Suprapubic skin (tissue), 4 donors: ENCODE results near the gene RASSF8.

ENCODE experiments used
- EP300 ChIP-seq: sonication (generic); formaldehyde crosslinking; IDR thresholded peaks from one replicate; pipeline ENCODE4 v1.6.1; 2017; ENCODE audit warnings: antibody characterized with exemption
- POLR2A ChIP-seq, 2 donors: fragments of 450-650 bp; IDR thresholded peaks; one replicate each; pipeline ENCODE4 v1.6.1; 2017; ENCODE audit warnings: antibody characterized with exemption in 2 of 2, mild to moderate bottlenecking in 2 of 2, moderate library complexity in 2 of 2
- POLR2AphosphoS5 ChIP-seq, 3 donors: sonication (generic); formaldehyde crosslinking; IDR thresholded peaks; one replicate each; pipeline ENCODE4 v1.6.1; 2017; ENCODE audit warnings: antibody characterized with exemption in 3 of 3
- TF ChIP-seq, protein P1 (sequence below), 2 donors: fragments of 200-600 bp in 1 of 2; fragments of 450-650 bp in 1 of 2; sonication (generic) in 1 of 2; IDR thresholded peaks; one replicate each; pipeline ENCODE4 v1.5.1; 2016 to 2019; ENCODE audit warnings: antibody characterized with exemption in 2 of 2, mild to moderate bottlenecking in 1 of 2, moderate library complexity in 1 of 2

DNA sequence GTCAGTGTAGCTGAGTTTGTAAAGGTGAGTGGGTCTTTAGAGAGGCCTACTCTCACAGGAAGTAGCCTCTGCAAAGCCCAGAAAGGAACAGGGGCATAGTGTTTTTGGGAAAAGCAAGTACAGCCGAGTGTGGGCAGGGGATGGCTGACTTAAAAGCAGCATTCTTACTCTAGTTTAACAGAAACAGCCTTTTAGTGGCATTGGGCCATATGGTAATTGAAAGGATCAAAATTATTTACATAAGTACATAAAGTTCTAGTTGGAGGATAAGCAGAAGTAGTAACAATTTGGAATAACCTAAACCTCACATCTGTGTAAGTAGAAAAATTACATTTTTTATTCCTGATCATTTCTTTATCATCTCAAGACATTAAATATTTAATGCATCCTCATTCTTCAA, 49.1 kb downstream of the RASSF8 start:
- no peak for TF ChIP-seq POLR2A (IDR thresholded peaks at IDR 0.05)
- TF ChIP-seq, protein P1, sequence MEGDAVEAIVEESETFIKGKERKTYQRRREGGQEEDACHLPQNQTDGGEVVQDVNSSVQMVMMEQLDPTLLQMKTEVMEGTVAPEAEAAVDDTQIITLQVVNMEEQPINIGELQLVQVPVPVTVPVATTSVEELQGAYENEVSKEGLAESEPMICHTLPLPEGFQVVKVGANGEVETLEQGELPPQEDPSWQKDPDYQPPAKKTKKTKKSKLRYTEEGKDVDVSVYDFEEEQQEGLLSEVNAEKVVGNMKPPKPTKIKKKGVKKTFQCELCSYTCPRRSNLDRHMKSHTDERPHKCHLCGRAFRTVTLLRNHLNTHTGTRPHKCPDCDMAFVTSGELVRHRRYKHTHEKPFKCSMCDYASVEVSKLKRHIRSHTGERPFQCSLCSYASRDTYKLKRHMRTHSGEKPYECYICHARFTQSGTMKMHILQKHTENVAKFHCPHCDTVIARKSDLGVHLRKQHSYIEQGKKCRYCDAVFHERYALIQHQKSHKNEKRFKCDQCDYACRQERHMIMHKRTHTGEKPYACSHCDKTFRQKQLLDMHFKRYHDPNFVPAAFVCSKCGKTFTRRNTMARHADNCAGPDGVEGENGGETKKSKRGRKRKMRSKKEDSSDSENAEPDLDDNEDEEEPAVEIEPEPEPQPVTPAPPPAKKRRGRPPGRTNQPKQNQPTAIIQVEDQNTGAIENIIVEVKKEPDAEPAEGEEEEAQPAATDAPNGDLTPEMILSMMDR (IDR thresholded peaks at IDR 0.05): no peak
- no peak for TF ChIP-seq EP300
- no peak for TF ChIP-seq POLR2AphosphoS5 (IDR thresholded peaks at IDR 0.05)
